Choroid plexus epithelial cell (primary cell): Measurements from ENCODE around the gene ZNF223.

Experiments
- DNase-seq: peaks from one replicate; pipeline ENCODE4 v3.0.0-alpha.2; 2010; ENCODE audit warnings: low read depth
- H3K4me3 ChIP-seq: 2 replicates; pipeline ENCODE4 v1.5.1; 2011; ENCODE audit warnings: low read depth, mild to moderate bottlenecking, control low read depth, low read length, moderate library complexity
- CTCF ChIP-seq: conservative IDR thresholded peaks from 2 replicates; pipeline ENCODE4 v1.5.1; 2011; ENCODE audit warnings: low read depth, mild to moderate bottlenecking, control low read depth, inconsistent platforms, low read length, moderate library complexity

ZNF223 gene

DNA sequence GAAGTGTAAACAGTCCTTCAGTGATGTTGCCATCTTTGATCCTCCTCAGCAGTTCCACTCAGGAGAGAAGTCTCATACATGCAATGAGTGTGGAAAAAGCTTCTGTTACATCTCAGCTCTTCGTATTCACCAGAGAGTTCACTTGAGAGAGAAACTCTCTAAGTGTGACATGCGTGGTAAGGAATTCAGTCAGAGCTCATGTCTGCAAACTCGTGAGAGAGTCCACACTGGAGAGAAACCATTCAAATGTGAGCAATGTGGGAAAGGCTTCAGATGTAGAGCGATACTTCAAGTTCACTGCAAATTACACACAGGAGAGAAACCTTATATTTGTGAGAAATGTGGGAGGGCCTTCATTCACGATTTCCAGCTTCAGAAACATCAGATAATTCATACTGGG is 41.4 kb upstream of the ZNF223 start:
- DNase-seq, result no peak
- H3K4me3 ChIP-seq, result no peak overlapping the region
- TF ChIP-seq CTCF, result no peak

- DNase-seq, result no peak
- no peak overlapping the region for H3K4me3 ChIP-seq
- no peak for TF ChIP-seq CTCF
Measured at GRCh38 chr19:44019498-44019897, 32.3 kb upstream of the ZNF223 start.

DNA sequence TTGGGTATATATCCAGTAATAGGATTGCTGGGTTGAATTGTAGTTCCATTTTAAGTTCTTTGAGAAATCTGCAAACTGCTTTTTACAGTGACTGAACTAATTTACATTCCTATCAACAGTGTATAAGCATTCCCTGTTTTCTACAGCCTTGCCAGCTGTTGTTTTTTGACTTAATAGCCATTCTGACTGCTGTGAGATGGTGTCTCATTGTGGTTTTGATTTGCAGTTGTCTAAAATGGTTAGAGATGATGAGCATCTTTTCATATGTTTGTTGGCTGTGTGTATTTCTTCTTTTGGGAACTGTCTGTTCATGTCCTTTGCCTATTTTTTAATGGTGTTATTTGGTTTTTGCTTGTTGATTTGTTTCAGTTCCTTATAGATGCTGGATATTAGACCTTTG is 30.6 kb upstream of the ZNF223 start:
- no peak for DNase-seq
- TF ChIP-seq CTCF, result no peak
- H3K4me3 ChIP-seq, result no peak overlapping the region

GRCh38 chr19:44024900-44025216 is 27.0 kb upstream of the ZNF223 start:
- peak overlapping the region; percentile 76 for H3K4me3 ChIP-seq
- no peak for TF ChIP-seq CTCF
- no peak for DNase-seq

GRCh38 chr19:44025217-44025936 is 26.5 kb upstream of the ZNF223 start, which contains the start of gene ZNF222:
ZNF222 (plus strand) TSS chr19:44025379; CDS start chr19:44025437, 58 bp downstream.
- H3K4me3 ChIP-seq, result peak within 1 kb of the TSS; percentile 76
- TF ChIP-seq CTCF, result no peak
- DNase-seq, result peak; percentile 91

DNA sequence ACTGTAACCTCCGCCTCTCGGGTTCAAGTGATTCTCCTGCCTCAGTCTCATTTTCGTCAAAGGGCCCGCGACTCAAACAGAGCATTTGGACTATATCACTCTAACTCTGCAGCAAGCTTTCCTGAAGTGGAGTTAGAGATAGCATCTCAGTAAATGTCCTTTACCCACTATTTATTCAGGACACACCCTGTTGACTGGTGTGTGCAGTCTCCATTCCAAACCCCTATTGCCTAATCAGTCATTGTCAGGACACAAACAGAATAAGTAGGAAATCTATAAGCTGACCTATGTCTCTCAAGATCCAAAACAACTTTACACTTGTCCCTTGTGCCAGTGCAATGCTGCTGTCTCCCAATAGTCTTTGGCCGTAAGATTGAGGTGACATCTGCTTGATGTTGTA is 25.2 kb upstream of the ZNF223 start:
- no peak for TF ChIP-seq CTCF
- DNase-seq, result no peak
- H3K4me3 ChIP-seq, result no peak overlapping the region

DNA sequence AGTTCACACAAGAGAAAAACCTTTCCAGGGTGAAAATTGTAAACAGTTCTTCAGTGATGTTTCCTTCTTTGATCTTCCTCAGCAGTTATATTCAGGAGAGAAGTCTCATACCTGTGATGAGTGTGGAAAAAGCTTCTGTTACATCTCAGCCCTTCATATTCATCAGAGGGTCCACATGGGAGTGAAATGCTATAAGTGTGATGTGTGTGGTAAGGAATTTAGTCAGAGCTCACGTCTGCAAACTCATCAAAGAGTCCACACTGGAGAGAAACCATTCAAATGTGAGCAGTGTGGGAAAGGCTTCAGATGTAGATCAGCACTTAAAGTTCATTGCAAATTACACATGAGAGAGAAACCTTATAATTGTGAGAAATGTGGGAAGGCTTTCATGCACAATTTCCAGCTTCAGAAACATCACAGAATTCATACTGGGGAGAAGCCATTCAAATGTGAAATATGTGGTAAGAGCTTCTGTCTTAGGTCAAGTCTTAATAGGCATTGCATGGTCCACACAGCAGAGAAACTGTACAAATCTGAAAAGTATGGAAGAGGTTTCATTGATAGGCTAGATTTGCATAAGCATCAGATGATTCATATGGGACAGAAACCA is 19.7 kb upstream of the ZNF223 start:
- H3K4me3 ChIP-seq, result no peak overlapping the region
- DNase-seq, result no peak

More for the DNA sequence above, 19.7 kb upstream of the ZNF223 start:
- TF ChIP-seq CTCF, result no peak
